ENCODE measurements around the gene C3orf85.

The C3orf85 gene

DNA sequence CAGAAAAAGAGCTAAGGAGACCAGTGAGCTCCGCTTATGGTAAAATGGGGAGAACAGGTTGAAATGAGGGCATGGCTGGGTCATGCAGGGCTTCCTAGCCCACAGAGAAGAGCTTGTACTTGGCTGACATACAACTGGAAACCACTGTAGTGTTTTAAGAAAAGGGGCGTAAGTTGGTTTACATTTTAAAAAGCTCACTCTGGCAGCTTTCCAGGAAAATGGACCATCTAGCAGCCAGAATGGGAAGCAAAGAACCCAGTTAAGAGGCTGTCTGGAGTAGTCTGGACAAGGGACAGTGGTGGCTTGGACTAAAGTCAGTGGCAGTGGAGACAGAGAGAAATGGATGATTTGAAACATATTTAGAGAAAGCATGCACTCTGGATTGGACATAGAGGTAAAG lies 20.5 kb upstream of the C3orf85 start:
- TF ChIP-seq SIN3A (IDR thresholded peaks at IDR 0.05; ENCODE audit: borderline replicate concordance, insufficient read depth, low read length), result no peak
- TF ChIP-seq FOXP2 (optimal IDR thresholded peaks at IDR 0.05; ENCODE audit: borderline replicate concordance, extremely low read depth, extremely low read length, insufficient read depth), result no peak
- TF ChIP-seq POLR2AphosphoS5 (IDR thresholded peaks at IDR 0.05; ENCODE audit: low read depth, low read length), result no peak

DNA sequence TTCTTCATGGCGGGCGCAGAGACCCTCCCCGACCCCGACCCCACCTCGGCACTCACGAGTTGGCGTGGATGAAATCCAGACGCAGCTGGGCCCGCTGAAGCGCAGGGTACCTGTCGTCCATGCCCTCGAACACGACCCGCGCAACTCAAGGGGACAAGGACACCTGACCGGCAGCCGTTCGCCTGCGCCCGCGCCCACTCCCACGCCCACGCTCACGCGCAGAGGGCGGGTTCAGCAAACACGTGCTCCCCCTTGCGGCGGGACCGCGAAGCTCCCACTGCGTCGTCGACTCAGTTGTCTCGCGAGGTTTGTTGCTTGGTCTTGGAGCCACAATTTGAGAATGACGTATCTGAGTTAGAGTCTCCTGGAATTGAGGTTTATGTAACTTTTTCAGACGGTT lies 18.6 kb upstream of the C3orf85 start, which contains the start of gene MORC1:
TSS of gene MORC1 (minus strand) at position 196 of the 400 bp plus-strand sequence. CDS start at position 121, 75 bp downstream.
- TF ChIP-seq TAF1 (IDR thresholded peaks at IDR 0.05; ENCODE audit: borderline replicate concordance, insufficient read depth, low read length) (no peak), SIN3A (IDR thresholded peaks at IDR 0.05; ENCODE audit: borderline replicate concordance, insufficient read depth, low read length) (no peak), FOXP2 (optimal IDR thresholded peaks at IDR 0.05; ENCODE audit: borderline replicate concordance, extremely low read depth, extremely low read length, insufficient read depth) (no peak), POLR2AphosphoS5 (IDR thresholded peaks at IDR 0.05; ENCODE audit: low read depth, low read length) (no peak)
- TF ChIP-seq, protein P1, sequence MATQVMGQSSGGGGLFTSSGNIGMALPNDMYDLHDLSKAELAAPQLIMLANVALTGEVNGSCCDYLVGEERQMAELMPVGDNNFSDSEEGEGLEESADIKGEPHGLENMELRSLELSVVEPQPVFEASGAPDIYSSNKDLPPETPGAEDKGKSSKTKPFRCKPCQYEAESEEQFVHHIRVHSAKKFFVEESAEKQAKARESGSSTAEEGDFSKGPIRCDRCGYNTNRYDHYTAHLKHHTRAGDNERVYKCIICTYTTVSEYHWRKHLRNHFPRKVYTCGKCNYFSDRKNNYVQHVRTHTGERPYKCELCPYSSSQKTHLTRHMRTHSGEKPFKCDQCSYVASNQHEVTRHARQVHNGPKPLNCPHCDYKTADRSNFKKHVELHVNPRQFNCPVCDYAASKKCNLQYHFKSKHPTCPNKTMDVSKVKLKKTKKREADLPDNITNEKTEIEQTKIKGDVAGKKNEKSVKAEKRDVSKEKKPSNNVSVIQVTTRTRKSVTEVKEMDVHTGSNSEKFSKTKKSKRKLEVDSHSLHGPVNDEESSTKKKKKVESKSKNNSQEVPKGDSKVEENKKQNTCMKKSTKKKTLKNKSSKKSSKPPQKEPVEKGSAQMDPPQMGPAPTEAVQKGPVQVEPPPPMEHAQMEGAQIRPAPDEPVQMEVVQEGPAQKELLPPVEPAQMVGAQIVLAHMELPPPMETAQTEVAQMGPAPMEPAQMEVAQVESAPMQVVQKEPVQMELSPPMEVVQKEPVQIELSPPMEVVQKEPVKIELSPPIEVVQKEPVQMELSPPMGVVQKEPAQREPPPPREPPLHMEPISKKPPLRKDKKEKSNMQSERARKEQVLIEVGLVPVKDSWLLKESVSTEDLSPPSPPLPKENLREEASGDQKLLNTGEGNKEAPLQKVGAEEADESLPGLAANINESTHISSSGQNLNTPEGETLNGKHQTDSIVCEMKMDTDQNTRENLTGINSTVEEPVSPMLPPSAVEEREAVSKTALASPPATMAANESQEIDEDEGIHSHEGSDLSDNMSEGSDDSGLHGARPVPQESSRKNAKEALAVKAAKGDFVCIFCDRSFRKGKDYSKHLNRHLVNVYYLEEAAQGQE (IDR thresholded peaks at IDR 0.05; ENCODE audit: insufficient read depth in 1 of 2, low read depth in 2 of 2, low read length in 2 of 2), result no peak

GRCh38 chr3:109118584-109118983 lies 17.9 kb upstream of the C3orf85 start:
- TF ChIP-seq POLR2AphosphoS5 (IDR thresholded peaks at IDR 0.05; ENCODE audit: low read depth, low read length) (no peak), SIN3A (IDR thresholded peaks at IDR 0.05; ENCODE audit: borderline replicate concordance, insufficient read depth, low read length) (no peak), FOXP2 (optimal IDR thresholded peaks at IDR 0.05; ENCODE audit: borderline replicate concordance, extremely low read depth, extremely low read length, insufficient read depth) (no peak), TAF1 (IDR thresholded peaks at IDR 0.05; ENCODE audit: borderline replicate concordance, insufficient read depth, low read length) (no peak)
- TF ChIP-seq, protein P1 (IDR thresholded peaks at IDR 0.05; ENCODE audit: insufficient read depth in 1 of 2, low read depth in 2 of 2, low read length in 2 of 2), result no peak

DNA sequence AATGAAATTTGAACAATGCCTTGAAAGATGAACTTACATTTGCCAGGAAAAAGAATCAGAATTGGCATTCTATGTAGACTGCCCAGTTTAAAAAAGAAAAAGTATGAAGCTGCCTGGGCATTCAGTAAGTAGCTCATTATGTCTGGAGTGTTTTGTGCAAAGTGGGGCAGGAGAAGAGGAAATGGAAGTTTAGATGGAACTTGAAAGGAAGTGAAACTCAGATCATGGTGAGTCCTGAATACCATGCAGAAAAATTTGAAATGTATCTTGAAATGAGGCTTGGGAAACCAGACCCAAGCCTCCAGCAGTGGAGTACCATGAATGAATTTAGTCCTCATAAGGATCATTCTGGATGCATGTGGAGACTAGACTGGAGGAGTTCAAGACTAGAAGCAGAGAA lies 13.8 kb upstream of the C3orf85 start:
- TF ChIP-seq POLR2AphosphoS5 (IDR thresholded peaks at IDR 0.05; ENCODE audit: low read depth, low read length) (no peak), TAF1 (IDR thresholded peaks at IDR 0.05; ENCODE audit: borderline replicate concordance, insufficient read depth, low read length) (no peak), SIN3A (IDR thresholded peaks at IDR 0.05; ENCODE audit: borderline replicate concordance, insufficient read depth, low read length) (no peak), FOXP2 (optimal IDR thresholded peaks at IDR 0.05; ENCODE audit: borderline replicate concordance, extremely low read depth, extremely low read length, insufficient read depth) (no peak)
- TF ChIP-seq, protein P1 (IDR thresholded peaks at IDR 0.05; ENCODE audit: insufficient read depth in 1 of 2, low read depth in 2 of 2, low read length in 2 of 2), result no peak

GRCh38 chr3:109125902-109126301 lies 10.6 kb upstream of the C3orf85 start:
- TF ChIP-seq, protein P1 (IDR thresholded peaks at IDR 0.05; ENCODE audit: insufficient read depth in 1 of 2, low read depth in 2 of 2, low read length in 2 of 2), result no peak
- TF ChIP-seq POLR2AphosphoS5 (IDR thresholded peaks at IDR 0.05; ENCODE audit: low read depth, low read length) (no peak), SIN3A (IDR thresholded peaks at IDR 0.05; ENCODE audit: borderline replicate concordance, insufficient read depth, low read length) (no peak), FOXP2 (optimal IDR thresholded peaks at IDR 0.05; ENCODE audit: borderline replicate concordance, extremely low read depth, extremely low read length, insufficient read depth) (no peak), TAF1 (IDR thresholded peaks at IDR 0.05; ENCODE audit: borderline replicate concordance, insufficient read depth, low read length) (no peak)
